GM12875 (cell line): Measurements from ENCODE around the gene FUT4.

Source experiments
- H3K4me3 ChIP-seq: one replicate; pipeline ENCODE4 v1.5.1; 2011; ENCODE audit warnings: low read depth, low read length, control low read depth
- CTCF ChIP-seq: IDR thresholded peaks from 2 replicates; pipeline ENCODE4 v1.5.1; 2011; ENCODE audit warnings: low read depth, mild to moderate bottlenecking, control low read depth, inconsistent platforms, low read length, moderate library complexity, borderline replicate concordance; ENCODE audit not compliant: insufficient read depth

Gene FUT4

DNA sequence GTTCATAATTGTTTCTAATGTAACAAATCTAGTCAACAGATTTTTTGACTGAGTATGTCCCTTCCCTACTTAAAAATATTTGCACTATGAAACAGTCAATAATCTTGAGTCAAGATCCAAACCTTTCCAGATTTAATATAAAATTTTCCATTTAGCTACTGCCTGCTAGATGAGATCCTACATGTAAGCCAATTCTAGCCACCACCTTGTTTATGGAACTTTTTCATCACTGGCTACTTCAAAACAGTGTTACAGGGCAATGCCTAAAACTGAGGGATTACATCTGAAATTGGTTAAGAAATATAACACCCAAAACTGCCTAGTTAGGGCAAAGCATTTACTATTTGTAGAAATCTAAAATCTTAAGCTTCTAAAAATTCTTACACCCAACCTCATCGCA is 10.5 kb upstream of the FUT4 start:
- no peak overlapping the region for H3K4me3 ChIP-seq
- no peak for TF ChIP-seq CTCF

DNA sequence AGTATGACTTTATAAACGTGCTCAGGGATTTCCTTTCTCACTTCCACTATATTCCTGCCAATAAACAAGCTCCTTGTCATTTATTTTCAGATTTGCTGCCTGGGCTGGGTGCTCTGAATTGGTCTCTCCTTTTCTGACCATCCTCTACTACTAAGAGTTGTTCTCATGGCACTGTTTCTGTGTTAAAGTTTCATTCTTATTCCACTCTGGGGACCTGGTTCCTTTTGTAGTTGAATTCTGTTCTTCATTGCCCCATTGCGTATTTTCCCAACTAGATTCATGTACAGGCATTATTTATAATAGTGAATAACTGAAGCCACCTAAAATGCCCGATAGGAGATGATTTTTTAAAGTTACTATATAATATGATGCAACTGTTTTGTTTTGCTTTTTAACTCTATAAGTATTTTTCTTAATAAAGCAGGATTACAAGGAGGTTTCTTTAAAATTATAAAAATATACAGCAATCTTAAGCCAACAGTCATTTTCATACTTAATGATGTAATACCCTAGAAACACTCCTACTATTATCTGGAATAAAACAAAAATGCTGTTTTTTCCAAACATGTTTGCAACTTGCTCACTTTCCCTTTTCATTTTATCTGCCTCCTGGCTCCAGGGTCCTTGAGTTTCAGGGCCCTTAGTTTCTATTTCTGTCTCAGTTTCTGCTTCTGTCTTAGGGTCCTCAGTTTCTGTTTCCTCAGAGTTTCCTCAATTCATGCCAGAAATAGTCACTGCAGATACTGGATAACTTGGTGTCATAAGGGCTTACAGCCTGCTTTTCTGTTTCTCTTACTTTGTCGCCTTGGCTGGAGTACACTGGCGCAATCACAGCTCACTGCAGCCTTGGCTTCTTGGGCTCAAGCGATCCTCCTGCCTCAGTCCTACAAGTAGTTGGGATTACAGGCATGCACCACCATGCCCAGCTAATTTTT is 9.8 kb upstream of the FUT4 start:
- TF ChIP-seq CTCF: no peak
- H3K4me3 ChIP-seq: no peak overlapping the region

GRCh38 chr11:94536386-94536785 is 7.3 kb upstream of the FUT4 start:
- H3K4me3 ChIP-seq: no peak overlapping the region
- TF ChIP-seq CTCF: no peak

DNA sequence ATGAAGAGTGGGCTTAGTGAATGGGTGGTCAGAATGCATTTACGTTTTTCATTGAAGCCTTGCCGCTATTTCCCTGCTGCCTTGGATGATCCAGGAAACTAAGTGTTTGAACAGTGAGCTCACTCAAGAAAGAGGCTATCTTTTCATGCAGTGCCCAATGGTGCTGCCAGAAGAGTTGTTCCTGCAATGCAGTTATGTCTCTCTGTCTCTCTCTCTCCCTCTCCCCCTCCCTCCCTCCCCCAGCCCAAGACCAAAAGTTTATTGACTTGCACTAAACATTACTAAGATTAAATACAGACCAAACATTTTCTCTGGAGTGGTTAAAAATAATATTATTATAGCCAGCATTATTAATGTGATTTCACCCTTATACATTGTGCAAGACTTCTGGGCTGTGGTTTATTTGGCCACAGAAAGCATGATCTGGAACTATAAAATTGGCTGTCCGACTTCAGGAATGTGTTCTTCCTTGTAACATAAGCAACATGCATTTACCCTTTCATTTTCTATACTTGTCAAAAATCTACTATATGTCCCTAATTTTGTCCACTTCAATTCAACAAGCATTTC is 6.6 kb upstream of the FUT4 start:
- no peak for TF ChIP-seq CTCF
- H3K4me3 ChIP-seq: no peak overlapping the region

GRCh38 chr11:94539420-94539819 is 4.3 kb upstream of the FUT4 start:
- no peak for TF ChIP-seq CTCF
- no peak overlapping the region for H3K4me3 ChIP-seq

GRCh38 chr11:94544646-94545263 is 1.0 kb downstream of the FUT4 start:
- TF ChIP-seq CTCF: no peak
- peak overlapping the region; percentile 84 for H3K4me3 ChIP-seq
